LNCaP clone FGC (cell line): Measurements from ENCODE around the gene NT5C1A.

Source experiments
- DNase-seq: peaks from one replicate; pipeline ENCODE4 v3.0.0-alpha.2; 2011; ENCODE audit warnings: low read depth
- H3K4me3 ChIP-seq: 2 replicates; pipeline ENCODE4 v1.5.1; 2011; ENCODE audit warnings: mild to moderate bottlenecking, low read depth, low read length, control low read depth
- TF ChIP-seq, protein P1 (sequence below): IDR thresholded peaks from 2 replicates; pipeline ENCODE4 v1.5.1; 2012; ENCODE audit warnings: mild to moderate bottlenecking; ENCODE audit not compliant: control insufficient read depth, insufficient read depth; ENCODE audit errors: extremely low read depth

NT5C1A gene

DNA sequence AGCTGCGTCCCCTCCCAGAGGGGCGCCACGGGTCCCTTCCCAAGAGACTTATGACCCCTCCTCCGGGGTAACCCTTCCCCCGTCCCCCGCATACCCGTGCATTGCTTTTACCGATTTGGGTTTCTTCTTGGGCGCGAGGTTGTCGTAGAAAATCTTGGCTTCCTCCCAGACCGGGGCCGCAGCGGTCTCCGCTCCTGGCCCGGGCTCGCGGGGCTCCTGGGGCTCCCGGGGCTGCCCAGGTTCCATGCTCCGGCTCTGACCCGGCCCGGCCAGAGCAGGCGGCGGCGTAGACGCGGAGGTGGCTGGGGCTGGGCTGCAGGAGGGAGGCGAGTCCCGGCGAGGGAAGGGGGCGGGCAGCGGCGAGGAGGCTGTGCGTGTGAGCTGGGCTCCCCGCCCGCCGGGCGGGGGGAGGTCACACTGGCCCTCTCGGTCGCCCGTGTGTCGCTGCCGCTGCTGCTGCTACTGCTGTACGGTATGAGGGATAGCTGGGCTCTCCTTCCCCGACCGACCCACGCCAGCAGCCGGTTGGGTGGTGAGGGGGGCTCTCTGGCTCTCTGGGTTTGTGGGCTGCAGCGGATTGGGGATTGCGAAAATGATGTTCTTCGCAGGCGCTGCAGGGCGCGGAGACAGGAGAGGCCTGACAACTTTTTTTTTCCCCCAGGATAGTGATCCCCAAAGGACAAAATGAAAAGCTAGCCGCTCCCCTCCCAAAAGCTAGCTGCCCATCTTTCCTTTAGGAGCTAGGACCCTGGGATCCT, at the start of gene NT5C1A:
Gene NT5C1A (minus strand): TSS at position 315 of the 758 bp plus-strand sequence. CDS start 69 bp downstream, at position 246.
- peak within 1 kb of the TSS; percentile 28 for H3K4me3 ChIP-seq
- TF ChIP-seq, protein P1, sequence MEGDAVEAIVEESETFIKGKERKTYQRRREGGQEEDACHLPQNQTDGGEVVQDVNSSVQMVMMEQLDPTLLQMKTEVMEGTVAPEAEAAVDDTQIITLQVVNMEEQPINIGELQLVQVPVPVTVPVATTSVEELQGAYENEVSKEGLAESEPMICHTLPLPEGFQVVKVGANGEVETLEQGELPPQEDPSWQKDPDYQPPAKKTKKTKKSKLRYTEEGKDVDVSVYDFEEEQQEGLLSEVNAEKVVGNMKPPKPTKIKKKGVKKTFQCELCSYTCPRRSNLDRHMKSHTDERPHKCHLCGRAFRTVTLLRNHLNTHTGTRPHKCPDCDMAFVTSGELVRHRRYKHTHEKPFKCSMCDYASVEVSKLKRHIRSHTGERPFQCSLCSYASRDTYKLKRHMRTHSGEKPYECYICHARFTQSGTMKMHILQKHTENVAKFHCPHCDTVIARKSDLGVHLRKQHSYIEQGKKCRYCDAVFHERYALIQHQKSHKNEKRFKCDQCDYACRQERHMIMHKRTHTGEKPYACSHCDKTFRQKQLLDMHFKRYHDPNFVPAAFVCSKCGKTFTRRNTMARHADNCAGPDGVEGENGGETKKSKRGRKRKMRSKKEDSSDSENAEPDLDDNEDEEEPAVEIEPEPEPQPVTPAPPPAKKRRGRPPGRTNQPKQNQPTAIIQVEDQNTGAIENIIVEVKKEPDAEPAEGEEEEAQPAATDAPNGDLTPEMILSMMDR: no peak
- DNase-seq: no peak

DNA sequence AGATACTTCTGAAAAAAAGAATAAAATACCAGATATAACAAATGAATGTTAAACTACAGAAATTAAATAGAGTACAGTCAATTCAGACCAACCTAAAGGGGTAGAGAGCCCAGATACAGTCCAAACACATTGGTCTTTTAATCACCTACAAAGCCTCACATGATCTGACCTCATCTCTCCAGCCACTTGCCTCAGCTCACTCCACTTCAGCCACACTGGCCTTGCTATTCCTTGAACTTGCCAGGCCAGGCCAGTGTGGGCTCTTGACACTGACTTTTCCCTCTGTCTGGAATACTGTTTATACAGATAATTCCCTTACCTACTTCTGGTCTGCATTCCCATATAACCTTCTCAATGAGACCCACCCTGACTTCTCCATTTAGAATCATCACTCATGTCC, 49.8 kb upstream of the NT5C1A start:
- TF ChIP-seq, protein P1: no peak
- H3K4me3 ChIP-seq: no peak overlapping the region
- DNase-seq: no peak

DNA sequence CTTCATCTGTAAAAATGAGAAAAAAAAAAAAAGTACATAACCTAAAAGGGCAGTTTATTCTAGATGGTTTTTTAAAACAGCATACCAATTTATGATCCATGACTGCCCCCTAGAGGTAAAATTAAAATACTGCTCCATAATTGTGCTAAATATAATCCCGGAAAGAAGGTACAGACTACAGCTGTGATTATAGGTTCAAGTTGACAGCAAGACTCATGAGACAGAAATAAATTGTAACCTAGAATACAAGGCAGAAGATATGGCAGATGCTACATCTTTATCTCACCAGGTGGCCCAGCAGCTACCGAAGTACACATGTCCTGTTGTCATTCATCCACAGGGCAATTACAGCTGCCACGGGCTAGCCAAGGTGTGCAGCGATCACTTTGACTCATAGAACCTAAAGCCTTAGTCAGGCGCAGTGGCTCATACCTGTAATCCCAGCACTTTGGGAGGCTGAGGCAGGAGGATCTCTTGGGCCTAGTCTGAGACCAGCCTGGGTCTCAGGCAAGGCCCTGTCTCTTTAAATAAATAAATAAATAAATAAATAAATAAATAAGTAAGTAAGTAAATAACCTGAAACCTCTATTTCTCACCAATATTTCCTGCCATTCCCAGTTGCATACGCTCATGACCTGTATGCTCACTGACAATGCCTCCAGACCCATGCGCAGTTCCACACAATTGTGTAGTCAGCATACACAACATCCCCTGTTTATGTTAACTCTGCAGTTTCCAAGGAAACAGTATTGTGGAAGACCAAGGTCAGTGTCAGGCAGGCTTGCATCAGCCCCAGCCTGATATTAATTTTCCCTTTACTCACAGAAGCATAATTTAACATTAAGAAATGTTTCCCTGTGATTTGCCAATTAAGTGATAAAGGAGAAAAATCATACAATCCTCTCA, 48.4 kb upstream of the NT5C1A start:
- TF ChIP-seq, protein P1: peak; percentile 58
- H3K4me3 ChIP-seq: no peak overlapping the region
- DNase-seq: peak; percentile 48

DNA sequence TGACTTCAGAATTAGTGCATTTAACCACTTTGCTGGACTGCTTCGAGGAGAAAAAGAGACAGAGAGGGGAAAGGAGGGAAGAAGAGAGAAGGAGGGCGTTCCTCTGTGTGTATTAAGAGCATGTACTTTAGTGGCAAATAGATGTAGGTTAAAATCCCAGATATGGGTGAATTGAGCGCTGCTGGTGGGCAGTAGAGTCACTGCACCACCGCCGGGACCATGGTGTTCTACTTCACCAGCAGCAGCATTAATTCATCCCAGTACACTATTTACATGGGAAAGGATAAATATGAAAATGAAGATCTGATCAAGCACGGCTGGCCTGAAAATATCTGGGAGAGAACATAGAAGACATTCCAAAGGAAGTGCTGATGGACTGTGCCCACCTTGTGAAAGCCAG, 45.9 kb upstream of the NT5C1A start:
- TF ChIP-seq, protein P1: no peak
- no peak overlapping the region for H3K4me3 ChIP-seq
- no peak for DNase-seq

DNA sequence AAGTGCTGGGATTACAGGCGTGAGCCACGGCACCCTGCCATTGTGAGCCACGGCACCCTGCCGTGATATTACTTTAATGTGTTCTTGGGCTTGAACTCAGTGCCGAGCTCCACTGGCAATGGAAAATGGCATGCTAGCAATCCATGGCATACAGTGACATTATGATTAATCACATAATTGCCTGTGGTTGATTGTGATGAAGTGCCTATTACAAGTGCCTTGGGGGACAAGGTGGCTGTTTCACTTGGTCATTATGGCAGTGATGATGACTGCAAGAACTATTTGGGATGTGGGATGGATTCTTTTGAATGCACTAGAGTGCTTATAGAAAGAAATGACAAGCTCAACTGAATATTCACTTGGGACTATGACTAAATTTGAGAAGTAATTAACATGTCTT, 41.6 kb upstream of the NT5C1A start:
- no peak overlapping the region for H3K4me3 ChIP-seq
- TF ChIP-seq, protein P1: no peak
- no peak for DNase-seq

DNA sequence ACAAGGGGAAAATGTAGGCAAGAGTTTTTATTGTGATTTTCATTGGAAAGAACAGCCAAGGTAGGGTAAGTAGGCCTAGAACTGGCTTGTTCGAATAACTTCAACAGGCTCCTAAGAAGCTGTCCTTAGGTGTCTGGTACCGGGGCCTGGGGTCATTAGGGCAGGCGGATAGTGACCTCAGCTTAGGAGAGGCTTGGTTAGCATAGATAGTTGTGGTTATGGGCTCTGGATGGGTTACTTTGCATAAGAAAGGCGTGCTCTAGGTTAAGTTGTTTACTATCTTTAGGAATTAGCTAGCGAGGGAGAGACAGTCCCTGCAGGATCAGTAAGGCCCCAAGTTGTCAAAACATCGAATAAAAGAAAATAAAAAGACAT, 40.0 kb upstream of the NT5C1A start:
- H3K4me3 ChIP-seq: no peak overlapping the region
- no peak for DNase-seq
- TF ChIP-seq, protein P1: no peak
